HG02763 (cell line): ENCODE results near the gene SCAPER.
"Not testable (repeated sequence)": the region's sequence is repeated elsewhere in the genome, so short reads cannot be mapped to it uniquely, and the experiment has no call there.

Experiments
- ATAC-seq: cut with Tn5 transposase; IDR thresholded peaks from one replicate; pipeline ENCODE4 v1.9.1; 2021; ENCODE audit warnings: mild to moderate bottlenecking, moderate library complexity; ENCODE audit not compliant: unreplicated experiment

SCAPER gene

DNA sequence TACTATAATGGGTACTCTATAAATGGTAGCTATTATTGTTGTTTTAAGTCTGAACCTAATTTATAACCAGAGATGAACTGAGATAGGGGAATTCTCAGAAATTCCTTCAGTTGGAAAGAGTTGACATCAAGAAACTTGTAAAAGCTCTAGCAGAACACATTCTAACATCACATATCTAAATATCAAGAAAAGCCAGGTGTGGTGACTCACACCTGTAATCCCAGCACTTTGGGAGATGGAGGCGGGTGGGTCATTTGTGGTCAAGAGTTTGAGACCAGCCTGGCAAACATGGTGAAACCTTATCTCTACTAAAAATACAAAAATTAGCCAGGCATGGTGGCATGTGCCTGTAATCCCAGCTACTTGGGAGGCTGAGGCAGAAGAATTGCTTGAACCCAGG is 472.1 kb downstream of the SCAPER start:
- not testable (repeated sequence) for ATAC-seq

GRCh38 chr15:76432604-76433003 is 472.5 kb downstream of the SCAPER start:
- ATAC-seq = no peak

DNA sequence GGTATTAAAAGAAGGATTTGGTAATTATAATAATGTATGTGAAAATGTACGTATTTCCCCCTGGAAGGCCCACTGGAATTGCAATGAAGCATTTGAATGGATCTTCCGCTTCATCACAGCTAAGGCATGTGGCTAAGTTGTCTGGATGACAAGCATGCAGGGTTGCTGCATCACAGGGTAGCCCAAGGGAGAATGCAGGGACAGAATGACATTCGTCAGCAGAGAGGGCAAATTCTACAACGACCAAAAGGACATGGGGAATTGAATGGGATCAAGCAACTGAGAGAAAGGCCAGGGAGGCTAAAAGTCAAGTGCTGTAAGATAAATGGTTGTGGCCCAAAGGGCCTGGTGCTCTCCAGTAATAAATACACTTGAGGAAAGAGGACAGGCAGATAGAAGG is 473.2 kb downstream of the SCAPER start:
- no peak for ATAC-seq

GRCh38 chr15:76430711-76431110 is 474.4 kb downstream of the SCAPER start:
- not testable (repeated sequence) for ATAC-seq

DNA sequence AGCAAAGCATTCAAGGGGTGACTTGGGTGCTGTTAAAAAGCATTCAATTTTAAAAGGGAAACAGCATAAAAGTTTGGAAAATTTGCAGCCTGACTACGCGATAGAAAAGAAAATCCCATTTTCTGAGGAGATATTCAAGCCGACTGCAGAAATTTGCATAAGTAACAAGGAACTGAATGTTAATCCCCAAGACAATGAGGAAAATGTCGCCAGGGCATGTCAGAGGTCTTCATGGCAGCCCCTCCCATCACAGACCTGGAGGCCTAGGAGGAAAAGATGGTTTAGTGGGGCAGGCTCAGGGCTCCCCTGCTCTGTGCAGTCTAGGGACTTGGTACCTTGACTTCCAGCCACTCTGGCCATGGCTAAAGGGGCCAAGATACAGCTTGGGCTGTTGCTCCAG is 475.5 kb downstream of the SCAPER start:
- ATAC-seq = no peak

- no peak for ATAC-seq
Observed at GRCh38 chr15:76426941-76427340, 478.2 kb downstream of the SCAPER start.

DNA sequence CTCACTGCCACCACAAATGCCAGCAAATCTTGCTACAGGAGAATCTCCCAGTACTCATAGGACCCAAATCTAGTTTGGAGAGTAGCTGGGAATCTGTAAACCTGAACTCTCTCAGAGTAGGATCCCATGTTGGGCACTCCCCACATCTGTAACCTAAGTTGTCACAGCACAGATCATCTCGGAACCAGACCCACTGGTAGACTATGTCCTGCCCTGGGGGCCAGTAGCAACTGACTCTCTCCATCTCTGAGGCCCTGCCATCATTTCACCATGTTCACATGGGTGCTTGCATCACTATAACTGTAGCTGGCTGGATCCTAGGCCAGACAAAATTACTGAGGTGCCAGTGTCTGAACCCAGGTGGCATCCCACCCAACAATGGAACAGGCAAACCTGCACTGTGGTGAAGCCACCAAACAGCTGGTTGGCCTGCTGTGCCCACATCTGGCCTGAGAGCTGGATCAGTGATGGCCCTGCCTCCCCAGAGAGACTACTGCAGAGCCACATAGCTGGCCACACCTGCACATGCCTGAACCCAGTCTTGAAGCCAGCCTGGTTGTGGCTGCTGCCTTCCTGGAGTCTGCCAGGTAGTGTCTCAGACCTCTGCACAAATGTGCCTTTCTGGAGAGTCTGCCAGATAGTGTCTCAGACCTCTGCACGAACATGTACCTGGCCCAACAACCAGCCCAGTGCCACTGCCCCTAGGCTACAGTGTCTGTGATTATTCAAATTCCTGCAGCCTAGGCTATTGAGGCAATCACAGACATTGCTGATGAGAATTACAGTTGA is 486.6 kb downstream of the SCAPER start:
- no peak for ATAC-seq

- no peak for ATAC-seq
Observed at GRCh38 chr15:76401285-76401684, 503.9 kb downstream of the SCAPER start.

DNA sequence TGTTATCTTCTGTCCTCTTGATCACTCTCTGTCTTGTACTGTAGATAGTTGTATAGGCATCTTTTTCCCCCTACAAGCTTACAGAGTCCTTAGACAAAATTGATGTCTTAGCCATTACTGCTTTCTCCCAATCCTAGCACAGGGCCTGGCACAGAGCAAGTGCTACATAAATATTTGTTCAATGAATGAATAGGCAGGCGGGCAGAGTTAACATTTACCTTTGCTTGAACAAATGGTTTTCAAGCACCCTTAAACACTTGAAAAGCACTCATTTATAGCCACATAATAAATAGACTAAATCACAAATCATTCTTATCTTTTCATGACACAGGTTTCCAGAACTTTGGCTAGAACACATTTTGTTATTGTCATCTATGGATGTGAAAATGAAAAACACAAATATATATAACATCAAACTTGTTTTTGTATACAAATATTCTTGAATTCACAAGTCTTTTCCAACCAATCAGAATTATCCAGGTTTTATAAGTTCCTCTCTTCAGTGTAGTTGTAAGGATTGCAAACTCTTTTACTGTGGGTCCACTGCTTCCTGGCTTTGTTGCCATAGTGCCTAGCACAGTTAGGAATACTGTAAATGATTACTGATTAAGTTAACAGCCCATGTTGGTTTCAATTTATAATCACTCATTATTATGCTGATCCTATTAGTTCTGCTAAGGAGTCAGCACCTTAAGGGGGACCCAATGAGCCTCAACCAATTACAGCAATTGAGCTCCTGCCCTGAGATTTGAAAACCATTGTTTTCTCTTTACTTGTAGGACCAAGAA is 506.6 kb downstream of the SCAPER start:
- ATAC-seq = no peak

DNA sequence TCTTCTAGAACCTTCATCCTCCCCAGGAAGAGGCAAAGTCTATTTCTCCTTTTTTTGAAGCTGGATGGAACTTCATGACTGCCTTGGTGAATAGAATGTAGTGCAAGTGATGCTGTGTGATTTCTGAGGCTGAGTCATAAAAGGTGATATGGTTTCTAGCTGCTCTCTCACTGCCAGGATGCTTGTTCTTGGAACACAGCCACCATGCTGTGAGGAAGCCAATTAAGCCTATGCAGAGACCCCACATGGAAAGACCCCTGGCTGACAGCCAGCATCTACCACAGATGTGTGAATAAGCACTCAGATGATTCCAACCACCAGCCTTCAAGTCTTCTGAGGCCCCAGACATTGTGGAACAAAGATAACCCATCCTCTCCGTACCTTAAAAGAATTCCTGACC is 511.5 kb downstream of the SCAPER start:
- ATAC-seq = no peak

DNA sequence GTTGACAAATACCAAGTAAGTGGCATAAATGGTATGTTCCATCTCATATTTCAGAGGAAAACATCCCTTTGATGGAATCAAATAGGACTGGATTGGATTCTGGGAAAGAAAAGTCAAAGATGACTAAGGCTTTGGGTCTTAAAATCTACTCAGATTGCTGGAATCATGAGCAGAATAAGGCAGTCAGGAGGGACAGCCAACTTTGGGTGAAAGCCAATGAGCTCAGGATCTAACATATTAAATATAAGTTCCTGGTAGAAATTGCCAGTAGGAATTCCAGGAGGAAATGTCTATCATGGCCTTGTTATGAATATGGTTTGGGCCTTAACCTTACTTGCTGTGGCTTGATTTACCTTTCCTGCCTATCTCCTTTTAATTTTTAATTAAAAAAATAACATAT is 513.3 kb downstream of the SCAPER start:
- ATAC-seq = no peak

- no peak for ATAC-seq
Observed at GRCh38 chr15:76391309-76391708, 513.8 kb downstream of the SCAPER start.

- ATAC-seq = no peak
Observed at GRCh38 chr15:76390571-76390970, 514.6 kb downstream of the SCAPER start.

GRCh38 chr15:76386926-76387325 is 518.2 kb downstream of the SCAPER start:
- no peak for ATAC-seq

- no peak for ATAC-seq
Observed at GRCh38 chr15:76386178-76386577, 519.0 kb downstream of the SCAPER start.

GRCh38 chr15:76384409-76384808 is 520.7 kb downstream of the SCAPER start:
- no peak for ATAC-seq

DNA sequence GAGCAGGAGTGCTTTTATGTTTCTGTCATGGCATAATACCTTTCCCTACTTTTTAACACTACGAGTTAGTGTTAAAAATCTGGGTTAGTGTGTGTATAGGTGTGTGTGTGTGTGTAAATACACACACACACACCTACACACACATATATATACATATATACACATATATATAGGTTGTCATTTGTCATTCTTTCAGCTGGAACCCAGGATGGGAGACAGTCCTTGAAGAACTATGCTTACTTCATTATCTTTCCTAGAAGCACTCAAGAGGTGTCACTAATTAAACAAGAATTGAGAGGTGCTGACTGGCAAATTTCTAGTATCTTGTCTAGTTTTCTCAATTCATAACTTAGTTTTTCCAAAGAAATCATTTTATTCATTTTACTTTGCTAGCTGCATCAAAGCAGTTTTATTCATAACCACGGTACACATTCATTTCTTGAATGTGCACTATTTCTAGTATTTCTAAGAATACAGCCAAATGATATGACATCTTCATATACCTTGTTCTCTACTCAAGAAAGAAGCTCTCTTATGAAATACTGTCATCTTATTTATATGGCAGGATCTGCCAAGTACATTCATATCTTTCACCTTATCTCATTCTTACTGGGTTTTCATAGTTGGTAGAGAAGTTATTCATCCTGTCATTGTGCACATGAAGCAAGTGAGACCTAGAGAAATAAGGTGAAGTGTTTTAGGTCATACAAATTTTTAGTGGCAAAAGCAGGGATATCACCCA is 522.0 kb downstream of the SCAPER start:
- no peak for ATAC-seq

DNA sequence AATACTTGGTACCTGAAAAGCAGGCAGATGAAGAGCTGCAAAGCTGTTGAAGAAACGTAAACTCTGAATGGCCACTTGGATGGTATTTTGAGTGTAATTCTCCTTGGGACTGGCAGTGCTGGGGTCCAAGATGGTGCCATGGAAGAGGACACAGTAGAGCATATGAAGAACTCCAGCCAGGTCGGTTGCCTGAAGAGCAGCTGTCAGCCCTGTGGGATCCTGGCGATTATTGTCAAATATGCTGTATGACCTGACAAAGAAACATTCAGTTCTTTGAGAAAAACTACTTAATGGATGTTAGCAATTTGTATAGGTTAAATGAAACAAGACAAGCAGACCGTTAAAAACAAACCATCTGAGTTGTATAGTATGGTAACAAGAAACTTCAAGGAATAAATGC is 523.8 kb downstream of the SCAPER start:
- ATAC-seq = no peak

DNA sequence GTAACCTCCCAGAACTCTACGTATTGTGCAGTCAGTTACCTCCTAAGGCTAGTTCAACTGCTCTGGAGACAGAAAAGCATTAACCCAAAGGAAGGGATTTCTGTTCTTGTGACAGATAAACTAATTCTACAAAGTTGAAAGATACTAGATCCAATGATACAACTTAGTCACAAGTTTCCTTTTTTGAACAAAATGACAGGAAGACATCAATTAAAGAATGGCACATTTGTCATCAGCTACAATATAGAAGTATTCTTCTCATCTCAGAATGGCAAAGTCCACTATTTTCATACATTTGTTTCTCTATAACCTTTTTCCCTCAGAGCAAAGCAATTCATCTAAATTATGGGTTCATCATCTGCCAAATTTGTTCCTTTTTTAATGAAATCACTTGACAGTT is 524.9 kb downstream of the SCAPER start:
- ATAC-seq = no peak

DNA sequence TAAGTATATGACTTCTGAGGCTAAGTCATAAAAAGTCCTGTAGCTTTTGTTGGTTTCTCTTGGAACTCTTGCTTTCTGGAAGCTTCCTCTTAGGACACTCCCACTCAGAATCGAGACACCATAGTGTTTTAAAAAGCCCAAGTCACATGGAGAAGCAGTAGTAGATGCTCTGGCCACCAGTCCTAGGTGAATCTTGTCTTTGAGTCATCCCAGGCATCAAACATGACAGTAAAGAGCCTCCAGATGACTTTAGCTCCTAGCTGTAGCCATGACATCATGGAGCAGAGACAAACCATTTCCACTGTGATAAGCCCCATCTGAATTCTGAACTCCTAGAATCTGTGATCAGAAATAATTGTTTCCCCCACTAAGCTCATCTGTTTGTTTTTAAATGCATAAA is 526.4 kb downstream of the SCAPER start:
- ATAC-seq = no peak

GRCh38 chr15:76377751-76378150 is 527.4 kb downstream of the SCAPER start:
- ATAC-seq = no peak

DNA sequence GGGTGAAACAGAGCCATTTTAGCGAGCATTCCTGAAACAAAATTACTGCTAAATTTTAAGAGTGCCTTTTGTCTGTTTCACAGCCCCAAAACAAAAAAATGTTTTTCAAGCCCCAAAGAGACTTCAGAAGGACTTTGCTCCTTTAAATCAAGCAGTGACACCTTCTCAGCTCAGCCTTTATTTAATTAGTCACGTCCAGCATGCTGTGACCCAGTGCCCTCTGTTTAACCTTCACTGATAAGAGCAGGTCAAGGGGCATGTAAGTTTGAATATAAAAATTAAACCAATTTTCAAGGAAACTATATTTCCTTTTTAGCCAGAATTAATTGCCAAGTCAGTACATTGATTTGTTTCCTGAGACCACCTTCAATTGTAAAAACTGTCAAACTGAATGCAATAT is 527.9 kb downstream of the SCAPER start:
- ATAC-seq = no peak
